ENCODE measurements around the gene IL19.

GRCh38 chr1:206787891-206788290, 17.3 kb downstream of the IL19 start:
- TF ChIP-seq YY1 (IDR thresholded peaks at IDR 0.05) (no peak), CTCF (IDR thresholded peaks at IDR 0.05; ENCODE audit: low read depth, low read length, missing input control) (no peak), REST (IDR thresholded peaks at IDR 0.05) (no peak), GABPA (IDR thresholded peaks at IDR 0.05 in 1 of 2, conservative IDR thresholded peaks at IDR 0.05 in 1 of 2) (no peak), SP1 (IDR thresholded peaks at IDR 0.05) (no peak), ATF3 (IDR thresholded peaks at IDR 0.05) (no peak), RAD21 (IDR thresholded peaks at IDR 0.05) (no peak), ZBTB33 (IDR thresholded peaks at IDR 0.05) (no peak), EGR1 (IDR thresholded peaks at IDR 0.05; ENCODE audit: low read depth in 2 of 2) (no peak), TAF1 (conservative IDR thresholded peaks at IDR 0.05) (no peak)

All from liver (tissue), 3 donors.